Heart right ventricle (tissue), 16 donors: ENCODE results near the gene POP4. TPM values are rescaled to one million over a fixed set of nuclear protein-coding genes. Genes with fewer than 3 reads are reported as not detected.

Source experiments
- ATAC-seq, 8 donors: fragments of 200-7000 bp; cut with Tn5 transposase; one replicate each; pipeline ENCODE4 v1.9.1; 2020; ENCODE audit warnings: mild to moderate bottlenecking in 8 of 8, moderate library complexity in 8 of 8, moderate number of reproducible peaks in 1 of 8
- DNase-seq, 2 donors: peaks; one replicate each; pipeline ENCODE4 v3.0.0-alpha.2; 2020
- H3K27ac ChIP-seq, 10 donors: fragments of 200-600 bp; sonication (generic) in 2 of 10; one replicate each; pipeline versions ENCODE4 v1.5.0 to v1.8.0; 2020 to 2022; ENCODE audit warnings: mild to moderate bottlenecking in 3 of 10
- H3K27me3 ChIP-seq, 7 donors: fragments of 200-600 bp; one replicate each; pipeline ENCODE4 v1.8.0; 2021 to 2022; ENCODE audit warnings: mild to moderate bottlenecking in 2 of 7
- H3K36me3 ChIP-seq, 9 donors: fragments of 200-600 bp; sonication (generic) in 1 of 9; one replicate each; pipeline versions ENCODE4 v1.5.0 to v1.8.0; 2020 to 2022; ENCODE audit warnings: mild to moderate bottlenecking in 2 of 9
- H3K4me1 ChIP-seq, 9 donors: fragments of 200-600 bp; sonication (generic) in 1 of 9; one replicate each; pipeline versions ENCODE4 v1.5.0 to v1.8.0; 2020 to 2022; ENCODE audit warnings: mild to moderate bottlenecking in 4 of 9
- H3K4me3 ChIP-seq, 10 donors: fragments of 200-600 bp; sonication (generic) in 2 of 10; one replicate each; pipeline versions ENCODE4 v1.5.0 to v1.8.0; 2020 to 2022; ENCODE audit warnings: mild to moderate bottlenecking in 7 of 10, moderate library complexity in 2 of 10
- H3K9me3 ChIP-seq, 11 donors: fragments of 200-600 bp in 10 of 11; sonication (generic) in 2 of 11; one replicate each; pipeline versions ENCODE4 v1.5.0 to v1.8.0; 2013 to 2022; ENCODE audit warnings: mild to moderate bottlenecking in 2 of 11, control low read depth in 1 of 11, moderate library complexity in 1 of 11
- WGBS, 2 donors: extraction: QIAGEN DNeasy Blood & Tissue Kit; methylation state at CpG; one replicate each; pipeline ENCODE4 v1.1.7; 2013; ENCODE audit warnings: inconsistent platforms in 1 of 2; 5-methylcytosine and 5-hydroxymethylcytosine counted together
- intact Hi-C, 10 donors: fragments of 100-400 bp; cut with DNase I; formaldehyde crosslinking; loops; one replicate each; pipeline versions ENCODE4 v1.11.1 to v1.14.2; 2022
- polyA plus RNA-seq, 2 donors: library from polyadenylated mRNA; stranded (reverse); fragments of 200-250 nt; gene quantifications; one replicate each; pipeline ENCODE4 v1.2.3, GENCODE V29; 2013
- total RNA-seq, 10 donors: library from RNA; stranded (reverse); fragmentation: NEBNext Ultra II Directional in 3 of 10; extraction: Animal tissue kit (Norgen Biotek cat#: 25700) in 3 of 10; gene quantifications; one replicate each; pipeline versions ENCODE4 v1.2.1 to v1.2.4, GENCODE V29; 2021 to 2023
- TF ChIP-seq, protein P1 (sequence below), 9 donors: fragments of 200-600 bp; sonication (generic) in 2 of 9; IDR thresholded peaks; one replicate each; pipeline versions ENCODE4 v1.5.0 to v1.8.0; 2021 to 2022; ENCODE audit warnings: antibody characterized with exemption in 9 of 9, mild to moderate bottlenecking in 5 of 9, moderate library complexity in 1 of 9
- donor health status: Arrhythmogenic right ventricular cardiomyopathy.
- donor health status: ischemic (EF 13 %, LVEDD 7.1; RV severe dilation, severe dysfunction).
- donor health status: healthy with polysubstance abuse.
- donor health status: DM: no; HTN: yes; CAD: no.
- donor health status: DM: no; HTN: no; CAD: no.
- donor health status: ischemic (EF 25% LVEDD 6.9; RV normal size, moderate dysfunction).
- donor health status: ischemic (EF 25% LVEDD 5.7; RV mildly dilated, moderate dysfunction).
- donor health status: healthy.
- donor health status: DM: yes; HTN: yes; CAD: no.
- donor health status: Ischemic cardiomyopathy.
- donor health status: ischemic (EF 35%, LVEDD 5.7; RV mildly dilated, moderate dysfunction).
- donor health status: nonischemic (EF 11% LVEDD 7.7; RV severe dilation, severe dysfunction).
- donor health status: DM: yes; HTN: yes; CAD: no.
- donor health status: PGD.
- donor health status: ischemic (EF 29% LVEDD 5.4; RV normal size, mild dysfunction).
- donor health status: nonischemic (EF 23%, LVEDD 6.1; RV moderate dilation, normal function).

Gene POP4
- total and polyA plus RNA-seq, 12 donors, result 46.6 to 108 (median 51.7) TPM

DNA sequence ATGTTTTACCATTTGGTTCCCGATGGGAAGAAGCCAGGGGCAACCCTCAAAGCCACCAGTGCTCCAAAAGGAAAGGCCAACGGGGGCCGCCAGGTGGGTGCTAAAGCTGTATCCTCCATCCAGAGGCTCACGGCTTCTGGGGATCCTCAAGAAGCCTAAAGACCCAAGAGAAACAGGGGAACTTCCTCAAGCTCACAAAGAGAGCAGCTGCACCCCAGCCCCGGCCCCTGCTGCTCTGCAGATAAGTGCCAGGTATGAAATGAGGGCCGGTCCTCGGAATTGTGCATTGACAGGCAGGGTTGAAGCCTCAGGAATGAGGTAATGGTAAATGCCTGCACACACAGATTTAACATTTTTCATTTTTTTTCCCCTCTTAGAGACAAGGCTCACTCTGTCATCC is 8.0 kb upstream of the POP4 start:
- Histone ChIP-seq H3K27ac (no peak overlapping the region), H3K36me3 (no peaks in the 10 kb centered on the region), H3K27me3 (peaks cover 3 to 61% (median 39%) of the 10 kb centered on the region in 7 donors), H3K4me1 (no peaks in the 10 kb centered on the region), H3K4me3 (no peak overlapping the region), H3K9me3 (no peaks in the 10 kb centered on the region)
- ATAC-seq (no peak), DNase-seq (no peak)
- intact Hi-C loops, result no loop called here
- WGBS, 2 donors, result 60 to 65% methylated on average over 7 of the region's 7 CpGs
- TF ChIP-seq, protein P1, sequence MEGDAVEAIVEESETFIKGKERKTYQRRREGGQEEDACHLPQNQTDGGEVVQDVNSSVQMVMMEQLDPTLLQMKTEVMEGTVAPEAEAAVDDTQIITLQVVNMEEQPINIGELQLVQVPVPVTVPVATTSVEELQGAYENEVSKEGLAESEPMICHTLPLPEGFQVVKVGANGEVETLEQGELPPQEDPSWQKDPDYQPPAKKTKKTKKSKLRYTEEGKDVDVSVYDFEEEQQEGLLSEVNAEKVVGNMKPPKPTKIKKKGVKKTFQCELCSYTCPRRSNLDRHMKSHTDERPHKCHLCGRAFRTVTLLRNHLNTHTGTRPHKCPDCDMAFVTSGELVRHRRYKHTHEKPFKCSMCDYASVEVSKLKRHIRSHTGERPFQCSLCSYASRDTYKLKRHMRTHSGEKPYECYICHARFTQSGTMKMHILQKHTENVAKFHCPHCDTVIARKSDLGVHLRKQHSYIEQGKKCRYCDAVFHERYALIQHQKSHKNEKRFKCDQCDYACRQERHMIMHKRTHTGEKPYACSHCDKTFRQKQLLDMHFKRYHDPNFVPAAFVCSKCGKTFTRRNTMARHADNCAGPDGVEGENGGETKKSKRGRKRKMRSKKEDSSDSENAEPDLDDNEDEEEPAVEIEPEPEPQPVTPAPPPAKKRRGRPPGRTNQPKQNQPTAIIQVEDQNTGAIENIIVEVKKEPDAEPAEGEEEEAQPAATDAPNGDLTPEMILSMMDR (IDR thresholded peaks at IDR 0.05), result no peak

DNA sequence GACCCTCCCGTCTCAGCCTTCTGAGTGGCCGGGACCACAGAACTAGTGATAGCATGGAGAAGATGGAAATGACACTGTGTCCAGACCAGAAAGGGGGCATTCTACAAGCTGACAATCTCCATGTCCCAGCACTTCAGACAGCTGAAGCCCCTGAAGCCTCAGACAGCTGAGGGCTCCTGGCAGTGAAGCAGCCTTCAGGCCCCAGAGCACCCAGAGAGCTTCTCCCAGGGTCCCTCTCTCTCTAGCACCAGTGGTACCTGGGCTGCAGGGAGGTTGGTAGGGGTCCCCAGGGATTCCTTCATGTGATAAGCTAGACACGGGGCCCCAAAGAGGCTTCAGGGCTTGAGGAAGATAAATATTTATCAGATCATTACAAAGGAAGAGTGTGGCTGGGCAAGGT is 7.6 kb upstream of the POP4 start:
- intact Hi-C loops, result no loop called here
- ATAC-seq (no peak), DNase-seq (no peak)
- TF ChIP-seq, protein P1 (IDR thresholded peaks at IDR 0.05), result no peak
- H3K27ac ChIP-seq, result no peak overlapping the region
- H3K4me1 ChIP-seq, result no peaks in the 10 kb centered on the region
- no peaks in the 10 kb centered on the region for H3K36me3 ChIP-seq
- 47 to 59% methylated on average over 3 of the region's 3 CpGs for WGBS, 2 donors
- no peak overlapping the region for H3K4me3 ChIP-seq
- peaks cover 3 to 58% (median 37%) of the 10 kb centered on the region in 7 donors for H3K27me3 ChIP-seq
- no peaks in the 10 kb centered on the region for H3K9me3 ChIP-seq

DNA sequence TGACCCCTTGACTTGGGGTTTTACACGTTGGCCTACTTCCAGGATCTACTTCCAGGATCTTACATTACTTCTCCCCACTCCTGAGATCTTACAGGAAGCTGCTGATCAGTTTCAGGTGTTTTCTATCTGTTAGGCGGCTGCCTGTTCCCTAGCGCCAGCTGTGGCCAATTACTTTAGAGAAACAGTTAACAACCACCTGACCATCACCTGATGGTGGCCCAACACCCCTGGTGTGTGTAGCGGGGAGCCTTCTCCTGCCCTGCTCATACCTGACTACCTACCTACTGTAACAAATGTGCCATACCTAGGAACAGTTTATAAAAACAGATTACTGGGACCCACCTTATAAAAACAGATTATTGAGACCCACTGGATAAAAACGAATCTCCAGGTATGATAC is 2.8 kb upstream of the POP4 start:
- intact Hi-C loops, result loop anchor here in 1 of 10 donors (10.0 kb wide), 1 partner anchor 399 kb away; no protein-coding TSS in a partner anchor
- H3K4me3 ChIP-seq, result no peak overlapping the region
- H3K9me3 ChIP-seq, result no peaks in the 10 kb centered on the region
- WGBS, 2 donors, result 62 to 68% methylated on average over 5 of the region's 5 CpGs
- TF ChIP-seq, protein P1 (IDR thresholded peaks at IDR 0.05), result no peak
- H3K36me3 ChIP-seq, result peaks cover 0 to 1% (median 0%) of the 10 kb centered on the region in 9 donors
- no peak for ATAC-seq
- peaks cover 0 to 11% (median 3%) of the 10 kb centered on the region in 7 donors for H3K27me3 ChIP-seq
- peaks cover 0 to 20% (median 17%) of the 10 kb centered on the region in 9 donors for H3K4me1 ChIP-seq
- no peak overlapping the region for H3K27ac ChIP-seq
- no peak for DNase-seq

GRCh38 chr19:29606420-29606747 is 301 bp downstream of the POP4 start:
- ATAC-seq (peak in 5 of 8 donors; percentile 31 to 67 (median 50)), DNase-seq (no peak)
- 1 to 2% methylated on average over 12 of the region's 12 CpGs for WGBS, 2 donors
- Histone ChIP-seq H3K27ac (peak overlapping the region; percentile 76 to 99 (median 92)), H3K4me3 (peak overlapping the region; percentile 61 to 96 (median 79)), H3K9me3 (no peaks in the 10 kb centered on the region), H3K27me3 (no peaks in the 10 kb centered on the region), H3K4me1 (peaks cover 0 to 25% (median 17%) of the 10 kb centered on the region in 9 donors), H3K36me3 (peaks cover 0 to 30% (median 10%) of the 10 kb centered on the region in 9 donors)
- TF ChIP-seq, protein P1 (IDR thresholded peaks at IDR 0.05), result no peak
- intact Hi-C loops, result loop anchor here in 3 of 10 donors (1.0 to 10.0 kb wide), 3 partner anchors 59 to 402 kb away; partner anchors contain the start of gene PLEKHF1 (in 2 of the 3)
